NOMO-1 treated with dmso at 0.1 percent for 144 hours (cell line): ENCODE measurements around the gene CCDC171.

Experiments used
- DNase-seq: peaks from one replicate; lab custom pipeline; 2025; ENCODE audit not compliant: unreplicated experiment; lab: John Stamatoyannopoulos, UW

The CCDC171 gene

GRCh38 chr9:15867334-15867733, 314.5 kb downstream of the CCDC171 start:
- no peak for DNase-seq

GRCh38 chr9:15867988-15868387, 315.1 kb downstream of the CCDC171 start:
- DNase-seq, result no peak

- no peak for DNase-seq
Observed at GRCh38 chr9:15873573-15874177, 320.8 kb downstream of the CCDC171 start.

GRCh38 chr9:15882328-15882727, 329.5 kb downstream of the CCDC171 start:
- DNase-seq, result no peak

- DNase-seq, result no peak
Observed at GRCh38 chr9:15882883-15883282, 330.0 kb downstream of the CCDC171 start.

- no peak for DNase-seq
Observed at GRCh38 chr9:15885464-15885863, 332.6 kb downstream of the CCDC171 start.

- DNase-seq, result no peak
Observed at GRCh38 chr9:15889555-15889954, 336.7 kb downstream of the CCDC171 start.

GRCh38 chr9:15901572-15901971, 348.7 kb downstream of the CCDC171 start:
- DNase-seq, result no peak

GRCh38 chr9:15909297-15909696, 356.5 kb downstream of the CCDC171 start:
- no peak for DNase-seq

- no peak for DNase-seq
Observed at GRCh38 chr9:15915711-15916110, 362.9 kb downstream of the CCDC171 start.

GRCh38 chr9:15927161-15927560, 374.3 kb downstream of the CCDC171 start:
- DNase-seq, result no peak

GRCh38 chr9:15935661-15936305, 382.9 kb downstream of the CCDC171 start:
- no peak for DNase-seq

GRCh38 chr9:15936306-15936921, 383.6 kb downstream of the CCDC171 start:
- no peak for DNase-seq

- DNase-seq, result no peak
Observed at GRCh38 chr9:15942831-15943424, 390.1 kb downstream of the CCDC171 start.

GRCh38 chr9:15944341-15944740, 391.5 kb downstream of the CCDC171 start:
- no peak for DNase-seq

GRCh38 chr9:15959663-15960062, 406.8 kb downstream of the CCDC171 start:
- no peak for DNase-seq

- DNase-seq, result no peak
Observed at GRCh38 chr9:15961217-15961616, 408.4 kb downstream of the CCDC171 start.

- no peak for DNase-seq
Observed at GRCh38 chr9:15965246-15965745, 412.5 kb downstream of the CCDC171 start.

- no peak for DNase-seq
Observed at GRCh38 chr9:15966471-15966870, 413.6 kb downstream of the CCDC171 start.

GRCh38 chr9:15967068-15967467, 414.2 kb downstream of the CCDC171 start:
- no peak for DNase-seq

GRCh38 chr9:15972760-15973159, 419.9 kb downstream of the CCDC171 start:
- DNase-seq, result no peak
